SK-N-SH (cell line): ENCODE results near the gene ADAM33. TPM values are rescaled to one million over a fixed set of nuclear protein-coding genes. Genes with fewer than 3 reads are reported as not detected.

Source experiments
- CTCF ChIA-PET: fragments of 300-600, 350-600 bp; formaldehyde crosslinking; extraction: SDS; loops from one replicate; lab custom pipeline; 2021; lab: Yijun Ruan, JAX
- POLR2A ChIA-PET: fragments of 350-600 bp; sonication (Branson Sonifier 250); formaldehyde crosslinking; extraction: SDS; loops from one replicate; lab custom pipeline; 2020; ENCODE audit warnings: antibody characterized with exemption, inconsistent platforms; lab: Yijun Ruan, JAX
- DNase-seq: peaks from one replicate; pipeline ENCODE4 v3.0.0; 2012
- H2AFZ ChIP-seq: fragments of 200-600 bp; sonication (generic); 2 replicates; pipeline ENCODE4 v1.8.1; 2016; ENCODE audit warnings: antibody characterized with exemption, mild to moderate bottlenecking, low read depth
- H3F3A ChIP-seq: fragments of 200-600 bp; sonication (generic); replicated peaks from 2 replicates; pipeline ENCODE3; 2016; ENCODE audit warnings: antibody characterized with exemption, mild to moderate bottlenecking; ENCODE audit not compliant: insufficient read depth
- H3K27ac ChIP-seq, 2 experiments: fragments of 200-500 bp in 1 of 2; fragments of 200-600 bp in 1 of 2; sonication (Bioruptor generic) in 1 of 2; sonication (generic), shearing (Covaris generic) in 1 of 2; 2 replicates each; pipeline versions ENCODE4 v1.5.1 to v1.6.1; 2014 to 2016; ENCODE audit warnings: low read depth in 2 of 2, inconsistent platforms in 1 of 2, low read length in 1 of 2, mild to moderate bottlenecking in 1 of 2, mixed read lengths in 1 of 2
- H3K27me3 ChIP-seq: fragments of 200-600 bp; sonication (generic), shearing (Covaris generic); 2 replicates; pipeline ENCODE4 v1.6.1; 2016; ENCODE audit warnings: mixed run types; ENCODE audit not compliant: insufficient read depth
- H3K36me3 ChIP-seq, 2 experiments: fragments of 200-500 bp in 1 of 2; fragments of 200-600 bp in 1 of 2; sonication (Bioruptor generic) in 1 of 2; sonication (generic) in 1 of 2; replicated peaks in 1 of 2; 2 replicates each; pipeline versions ENCODE3 to v1.5.1; 2014 to 2016; ENCODE audit warnings: low read length in 1 of 2, mild to moderate bottlenecking in 1 of 2; ENCODE audit not compliant: insufficient read depth in 2 of 2, control insufficient read depth in 1 of 2
- H3K4me1 ChIP-seq, 2 experiments: fragments of 200-500 bp in 1 of 2; fragments of 200-600 bp in 1 of 2; sonication (Bioruptor generic) in 1 of 2; sonication (generic), shearing (Covaris generic) in 1 of 2; 2 replicates each; pipeline versions ENCODE4 v1.5.1 to v1.6.1; 2014 to 2016; ENCODE audit warnings: low read depth in 1 of 2, low read length in 1 of 2, mixed run types in 1 of 2; ENCODE audit not compliant: insufficient read depth in 2 of 2, control insufficient read depth in 1 of 2
- H3K4me2 ChIP-seq: fragments of 200-600 bp; sonication (generic), shearing (Covaris generic); 2 replicates; pipeline ENCODE4 v1.6.1; 2017; ENCODE audit warnings: mixed run types
- H3K4me3 ChIP-seq, 2 experiments: fragments of 200-500 bp in 1 of 2; fragments of 200-600 bp in 1 of 2; sonication (Bioruptor generic) in 1 of 2; sonication (generic), shearing (Covaris generic) in 1 of 2; 2 replicates each; pipeline versions ENCODE4 v1.5.1 to v1.8.1; 2014 to 2016; ENCODE audit warnings: low read depth in 2 of 2, inconsistent platforms in 1 of 2, low read length in 1 of 2, mild to moderate bottlenecking in 1 of 2, mixed read lengths in 1 of 2, moderate library complexity in 1 of 2
- H3K79me2 ChIP-seq: fragments of 200-600 bp; sonication (generic); 2 replicates; pipeline ENCODE4 v1.8.1; 2017; ENCODE audit warnings: mild to moderate bottlenecking; ENCODE audit not compliant: insufficient read depth
- H3K9ac ChIP-seq: fragments of 200-600 bp; sonication (generic); 2 replicates; pipeline ENCODE4 v1.6.1; 2017; ENCODE audit warnings: mixed run types
- H3K9me2 ChIP-seq: fragments of 200-600 bp; sonication (generic); 2 replicates; pipeline ENCODE4 v1.6.1; 2017; ENCODE audit warnings: mixed run types
- H3K9me3 ChIP-seq: fragments of 200-600 bp; sonication (generic); 2 replicates; pipeline ENCODE4 v1.6.1; 2017; ENCODE audit warnings: mixed run types, mild to moderate bottlenecking, moderate library complexity
- H4K20me1 ChIP-seq: fragments of 200-600 bp; sonication (generic); 2 replicates; pipeline ENCODE4 v1.6.1; 2017; ENCODE audit warnings: mild to moderate bottlenecking, mixed run types; ENCODE audit not compliant: insufficient read depth
- CHD2 ChIP-seq: fragments of 150-350 bp; IDR thresholded peaks from 2 replicates; pipeline ENCODE4 v1.6.1; 2018; ENCODE audit warnings: low read length; ENCODE audit not compliant: partially characterized antibody
- EZH2phosphoT487 ChIP-seq: fragments of 200-600 bp; sonication (generic); IDR thresholded peaks from 2 replicates; pipeline ENCODE4 v1.6.1; 2017; ENCODE audit warnings: low read depth, mixed run types, mild to moderate bottlenecking, antibody characterized with exemption, moderate library complexity, borderline replicate concordance
- FOXM1 ChIP-seq: IDR thresholded peaks from 2 replicates; pipeline ENCODE4 v1.4.0; 2012; ENCODE audit warnings: low read depth, mild to moderate bottlenecking
- GABPA ChIP-seq: IDR thresholded peaks from 2 replicates; pipeline ENCODE4 v1.4.0; 2012; ENCODE audit warnings: low read depth, mild to moderate bottlenecking
- MAX ChIP-seq: IDR thresholded peaks from 2 replicates; pipeline ENCODE4 v1.4.0; 2012; ENCODE audit warnings: low read depth
- NRF1 ChIP-seq: IDR thresholded peaks from 2 replicates; pipeline ENCODE4 v1.6.1; 2012; ENCODE audit warnings: low read depth, mild to moderate bottlenecking, low read length
- PBX3 ChIP-seq: IDR thresholded peaks from 2 replicates; pipeline ENCODE4; 2012
- RAD21 ChIP-seq: IDR thresholded peaks from 2 replicates; pipeline ENCODE4 v1.6.1; 2012; ENCODE audit warnings: mild to moderate bottlenecking, low read length
- RXRA ChIP-seq: IDR thresholded peaks from 2 replicates; pipeline ENCODE4 v1.4.0; 2012; ENCODE audit warnings: low read depth, mild to moderate bottlenecking, borderline replicate concordance
- SIN3A ChIP-seq: IDR thresholded peaks from 2 replicates; pipeline ENCODE4 v1.6.1; 2012; ENCODE audit warnings: low read depth, mild to moderate bottlenecking, low read length, moderate library complexity, borderline replicate concordance
- SMC3 ChIP-seq: IDR thresholded peaks from 2 replicates; pipeline ENCODE4 v1.6.1; 2012; ENCODE audit warnings: low read depth, low read length, improper control_type of control experiment
- TCF12 ChIP-seq: IDR thresholded peaks from 2 replicates; pipeline ENCODE4 v1.4.0; 2012
- YY1 ChIP-seq: IDR thresholded peaks from 2 replicates; pipeline ENCODE4 v1.4.0; 2012; ENCODE audit warnings: low read depth, mild to moderate bottlenecking
- ZBTB33 ChIP-seq: IDR thresholded peaks from 2 replicates; pipeline ENCODE4 v1.4.0; 2012; ENCODE audit warnings: low read depth, borderline replicate concordance
- WGBS: methylation state at CpG from one replicate; pipeline ENCODE4 v1.1.6; 2017; ENCODE audit warnings: low lambda C conversion rate; 5-methylcytosine and 5-hydroxymethylcytosine counted together
- polyA plus RNA-seq, 3 experiments: library from polyadenylated mRNA; depleted of rRNA; stranded (reverse); fragments of >200 nt; gene quantifications; 2 replicates each; pipeline ENCODE4 v1.2.3, GENCODE V29; 2012

Gene ADAM33
- polyA plus RNA-seq, 1 of the 3 experiments (the other 2 are of a cell fraction), result 4.8 TPM

- no peak for TF ChIP-seq FOXM1
Observed at GRCh38 chr20:3729378-3729777, 47.6 kb upstream of the ADAM33 start (continued).

- peak; percentile 8 for DNase-seq
- 47% methylated on average over 3 of the region's 3 CpGs for WGBS
- H2AFZ ChIP-seq, result no peak overlapping the region
- H3F3A ChIP-seq, result no peaks in the 10 kb centered on the region
- H3K4me1 ChIP-seq, result no peaks in the 10 kb centered on the region; a peak in 1 of 4 replicates
- TF ChIP-seq CHD2, result no peak
- TF ChIP-seq NRF1, result no peak
- TF ChIP-seq MAX, result no peak
- no peaks in the 10 kb centered on the region for H3K9me3 ChIP-seq
- no peak overlapping the region for H3K4me2 ChIP-seq
- H3K27ac ChIP-seq, result no peak overlapping the region
- CTCF ChIA-PET, result interaction anchor here (1.5 to 4.7 kb wide), 3 partner anchors 18 to 40 kb away, joined by 5 to 20 read pairs (median 7); no protein-coding TSS in a partner anchor
- H3K4me3 ChIP-seq, result no peak overlapping the region
- no peaks in the 10 kb centered on the region for H3K9me2 ChIP-seq
- H4K20me1 ChIP-seq, result no peaks in the 10 kb centered on the region
- H3K36me3 ChIP-seq, result no peaks in the 10 kb centered on the region
- H3K9ac ChIP-seq, result no peak overlapping the region
- peaks cover 40% of the 10 kb centered on the region for H3K27me3 ChIP-seq
- no peaks in the 10 kb centered on the region for H3K79me2 ChIP-seq
- POLR2A ChIA-PET, result no interaction called here
Observed at GRCh38 chr20:3728876-3729275, 47.1 kb upstream of the ADAM33 start.

- Histone ChIP-seq H3K79me2 (no peaks in the 10 kb centered on the region), H3K4me3 (no peak overlapping the region), H3K27ac (no peak overlapping the region), H3K4me1 (no peaks in the 10 kb centered on the region; a peak in 1 of 4 replicates), H3K9ac (no peak overlapping the region), H4K20me1 (no peaks in the 10 kb centered on the region), H3K27me3 (peaks cover 40% of the 10 kb centered on the region), H3K4me2 (no peak overlapping the region), H3K36me3 (no peaks in the 10 kb centered on the region), H3F3A (no peaks in the 10 kb centered on the region), H3K9me3 (no peaks in the 10 kb centered on the region), H2AFZ (no peak overlapping the region), H3K9me2 (no peaks in the 10 kb centered on the region)
- TF ChIP-seq SIN3A, result no peak
- no peak for TF ChIP-seq ZBTB33
- no peak for TF ChIP-seq SMC3
- no peak for TF ChIP-seq TCF12
- no peak for TF ChIP-seq RXRA
- no peak for TF ChIP-seq NRF1
- no peak for TF ChIP-seq RAD21
- TF ChIP-seq YY1, result no peak
- TF ChIP-seq MAX, result no peak
- TF ChIP-seq GABPA, result no peak
- TF ChIP-seq PBX3, result no peak
- TF ChIP-seq EZH2phosphoT487, result no peak
- POLR2A ChIA-PET, result no interaction called here
- CTCF ChIA-PET, result interaction anchor here (1.5 to 4.7 kb wide), 5 partner anchors 17 to 51 kb away, joined by 5 to 20 read pairs (median 9); no protein-coding TSS in a partner anchor
- DNase-seq, result no peak
- WGBS, result 43% methylated on average over 5 of the region's 5 CpGs
Observed at GRCh38 chr20:3728354-3728753, 46.5 kb upstream of the ADAM33 start.
